Upper lobe of right lung (tissue), 1 donor: Measurements from ENCODE around the gene HIVEP3. TPM values are rescaled to one million over a fixed set of nuclear protein-coding genes. Genes with fewer than 3 reads are reported as not detected.

Experiments used
- ATAC-seq: fragments of 200-7000 bp; cut with Tn5 transposase; one replicate; pipeline ENCODE4 v1.9.1; 2020; ENCODE audit warnings: mild to moderate bottlenecking, moderate library complexity
- DNase-seq: peaks from one replicate; pipeline ENCODE4 v3.0.0-alpha.2; 2020
- H3K27ac ChIP-seq: fragments of 200-600 bp; one replicate; pipeline ENCODE4 v1.8.0; 2022
- H3K27me3 ChIP-seq: fragments of 200-600 bp; one replicate; pipeline ENCODE4 v1.8.0; 2022; ENCODE audit warnings: mild to moderate bottlenecking
- H3K36me3 ChIP-seq: fragments of 200-600 bp; one replicate; pipeline ENCODE4 v1.8.0; 2022
- H3K4me1 ChIP-seq: fragments of 200-600 bp; one replicate; pipeline ENCODE4 v1.8.0; 2022
- H3K4me3 ChIP-seq: fragments of 200-600 bp; one replicate; pipeline ENCODE4 v1.8.0; 2022; ENCODE audit warnings: mild to moderate bottlenecking
- H3K9me3 ChIP-seq: fragments of 200-600 bp; one replicate; pipeline ENCODE4 v1.8.0; 2022
- intact Hi-C: fragments of 100-400 bp; cut with DNase I; formaldehyde crosslinking; loops from one replicate; pipeline ENCODE4 v1.11.0; 2022
- total RNA-seq: library from RNA; stranded (reverse); fragmentation: NEBNext Ultra II Directional; extraction: Animal tissue kit (Norgen Biotek cat#: 25700); gene quantifications from one replicate; pipeline ENCODE4 v1.2.1, GENCODE V29; 2021
- TF ChIP-seq, protein P1 (sequence below): fragments of 200-600 bp; IDR thresholded peaks from one replicate; pipeline ENCODE4 v1.8.0; 2022; ENCODE audit warnings: antibody characterized with exemption
- donor health status: DM: no; HTN: yes; CAD: no; lungs with severe emphysema.

HIVEP3 gene
- total RNA-seq, 1 donor from 2014 or later = 16.6 TPM

DNA sequence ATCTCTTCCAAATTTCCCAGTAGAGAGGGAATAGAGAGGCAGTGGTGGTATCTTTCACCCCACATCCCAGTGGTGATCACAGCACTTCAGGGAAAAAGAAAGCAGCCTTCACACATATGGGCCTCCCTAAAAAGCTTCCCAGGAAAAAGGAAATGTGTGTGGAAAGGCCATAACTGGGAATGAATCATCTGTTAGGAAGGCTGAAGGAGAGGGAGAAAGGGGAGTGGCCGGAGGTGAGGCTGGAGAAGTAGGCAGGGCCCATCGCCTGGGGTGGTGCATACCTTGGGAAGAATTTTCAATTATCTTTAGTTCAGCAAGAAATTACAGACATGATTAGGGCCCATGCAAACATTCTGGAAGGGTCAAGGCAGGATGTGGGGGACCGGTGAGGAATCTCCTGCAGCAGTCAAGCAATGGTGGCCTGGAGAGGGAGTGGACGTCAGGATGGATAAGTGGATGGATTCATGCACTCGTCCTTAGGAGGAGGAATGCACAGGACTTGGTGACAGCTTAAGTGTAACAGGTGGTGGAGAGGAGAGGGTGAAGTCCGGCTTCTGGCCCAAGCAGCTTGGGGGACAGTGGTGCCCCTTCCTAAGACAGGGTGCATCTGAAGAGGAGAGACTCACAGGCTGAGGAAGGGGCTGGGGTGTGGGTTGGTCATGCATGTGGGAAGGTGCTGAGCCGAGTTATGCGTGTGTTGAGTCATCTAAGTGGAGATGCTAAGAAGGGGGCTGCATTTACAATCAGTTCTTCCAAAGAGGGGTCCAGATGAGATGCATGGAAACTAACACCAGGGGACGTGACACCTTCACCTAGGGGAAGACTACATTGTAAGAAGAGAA, 17.9 kb downstream of the HIVEP3 start:
- no peaks in the 10 kb centered on the region for H3K27me3 ChIP-seq
- ATAC-seq (peak; percentile 30), DNase-seq (no peak)
- H3K27ac ChIP-seq = no peak overlapping the region
- no peak overlapping the region for H3K4me3 ChIP-seq
- no peaks in the 10 kb centered on the region for H3K9me3 ChIP-seq
- TF ChIP-seq, protein P1, sequence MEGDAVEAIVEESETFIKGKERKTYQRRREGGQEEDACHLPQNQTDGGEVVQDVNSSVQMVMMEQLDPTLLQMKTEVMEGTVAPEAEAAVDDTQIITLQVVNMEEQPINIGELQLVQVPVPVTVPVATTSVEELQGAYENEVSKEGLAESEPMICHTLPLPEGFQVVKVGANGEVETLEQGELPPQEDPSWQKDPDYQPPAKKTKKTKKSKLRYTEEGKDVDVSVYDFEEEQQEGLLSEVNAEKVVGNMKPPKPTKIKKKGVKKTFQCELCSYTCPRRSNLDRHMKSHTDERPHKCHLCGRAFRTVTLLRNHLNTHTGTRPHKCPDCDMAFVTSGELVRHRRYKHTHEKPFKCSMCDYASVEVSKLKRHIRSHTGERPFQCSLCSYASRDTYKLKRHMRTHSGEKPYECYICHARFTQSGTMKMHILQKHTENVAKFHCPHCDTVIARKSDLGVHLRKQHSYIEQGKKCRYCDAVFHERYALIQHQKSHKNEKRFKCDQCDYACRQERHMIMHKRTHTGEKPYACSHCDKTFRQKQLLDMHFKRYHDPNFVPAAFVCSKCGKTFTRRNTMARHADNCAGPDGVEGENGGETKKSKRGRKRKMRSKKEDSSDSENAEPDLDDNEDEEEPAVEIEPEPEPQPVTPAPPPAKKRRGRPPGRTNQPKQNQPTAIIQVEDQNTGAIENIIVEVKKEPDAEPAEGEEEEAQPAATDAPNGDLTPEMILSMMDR = no peak
- H3K4me1 ChIP-seq = peaks cover 53% of the 10 kb centered on the region
- no peaks in the 10 kb centered on the region for H3K36me3 ChIP-seq
- intact Hi-C loops = no loop called here

DNA sequence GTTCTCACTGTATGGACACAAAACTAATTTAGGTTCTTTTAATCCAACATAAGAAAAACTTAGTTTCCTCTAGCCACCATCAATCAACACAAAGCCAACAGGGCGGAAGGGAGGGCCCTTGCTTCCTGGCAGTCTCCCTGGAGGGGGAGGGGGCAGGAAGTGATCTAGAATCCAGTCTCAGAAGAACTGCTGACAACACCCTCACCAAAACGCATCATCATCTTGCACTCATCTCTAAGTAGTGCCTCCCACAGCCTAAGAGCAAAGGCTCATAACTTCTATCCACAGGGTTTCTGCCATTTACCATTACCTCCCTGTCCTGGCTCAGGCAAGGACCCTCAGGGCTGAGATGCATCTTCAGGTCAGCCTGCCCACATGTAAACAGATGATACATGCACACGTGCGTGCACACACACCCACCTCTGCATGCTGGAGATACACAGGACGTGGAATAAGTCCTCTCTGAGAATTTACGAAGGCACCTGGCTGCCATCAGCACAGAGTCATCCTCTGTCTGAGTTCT, 20.5 kb downstream of the HIVEP3 start:
- Histone ChIP-seq H3K4me3 (no peak overlapping the region), H3K4me1 (peaks cover 72% of the 10 kb centered on the region), H3K9me3 (no peaks in the 10 kb centered on the region), H3K36me3 (no peaks in the 10 kb centered on the region), H3K27me3 (no peaks in the 10 kb centered on the region), H3K27ac (peak overlapping the region; percentile 42)
- TF ChIP-seq, protein P1 = no peak
- DNase-seq (no peak), ATAC-seq (peak; percentile 71)
- intact Hi-C loops = no loop called here

DNA sequence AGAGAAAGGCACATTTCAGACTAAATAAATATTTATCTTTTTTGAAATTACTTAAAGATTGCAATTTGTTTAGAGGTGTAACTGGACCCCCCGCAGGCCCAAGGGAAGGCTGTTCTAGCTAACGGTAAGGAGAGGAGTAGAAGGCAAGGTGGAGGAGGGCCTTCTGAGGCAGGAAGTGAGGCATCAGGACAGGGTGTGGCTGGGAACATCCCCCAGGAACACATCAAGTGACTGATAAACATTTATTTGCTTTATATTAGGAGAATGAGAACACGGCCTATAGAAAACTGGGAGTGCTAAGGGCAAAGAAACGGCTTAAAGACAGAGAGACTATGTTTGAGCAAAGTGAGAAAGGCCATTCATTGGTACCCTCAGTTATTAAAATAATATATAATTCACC, 23.2 kb downstream of the HIVEP3 start:
- Histone ChIP-seq H3K4me1 (peaks cover 68% of the 10 kb centered on the region), H3K4me3 (no peak overlapping the region), H3K36me3 (no peaks in the 10 kb centered on the region), H3K9me3 (no peaks in the 10 kb centered on the region), H3K27me3 (no peaks in the 10 kb centered on the region), H3K27ac (no peak overlapping the region)
- no peak for ATAC-seq
- intact Hi-C loops = no loop called here
- DNase-seq = no peak
- TF ChIP-seq, protein P1 = no peak

DNA sequence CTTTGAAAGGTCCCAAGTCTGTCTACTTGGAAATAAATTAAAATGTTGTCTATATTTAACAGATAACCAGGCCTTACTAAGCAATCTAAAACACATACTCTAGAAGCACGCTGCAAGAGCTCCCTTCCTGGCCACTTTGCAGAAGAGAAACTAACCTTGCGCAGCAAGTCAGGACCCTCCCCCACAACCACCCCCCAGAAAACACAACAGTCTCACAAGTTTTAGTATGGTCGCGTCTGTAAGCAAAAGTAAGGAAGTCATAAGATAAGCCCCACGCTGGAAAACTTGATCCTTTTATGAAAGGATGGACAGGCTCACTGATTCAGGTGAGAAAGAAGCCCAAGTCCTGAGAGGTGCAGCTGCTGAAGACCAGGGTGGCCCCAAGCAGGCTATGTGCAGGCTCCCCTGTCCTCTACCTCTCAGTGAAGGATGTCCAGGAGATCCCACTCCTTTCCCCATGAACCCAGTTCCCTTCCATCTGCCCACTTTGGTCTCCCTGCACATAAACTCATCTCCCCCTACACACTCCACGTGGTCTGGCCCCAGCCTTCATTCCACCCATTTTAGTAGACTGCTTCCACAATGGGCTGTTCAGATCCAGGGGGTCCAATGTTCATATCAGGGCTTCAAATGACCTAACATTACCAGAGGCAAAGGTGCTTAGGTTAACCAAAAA, 23.8 kb downstream of the HIVEP3 start:
- Histone ChIP-seq H3K9me3 (no peaks in the 10 kb centered on the region), H3K36me3 (no peaks in the 10 kb centered on the region), H3K27ac (peak overlapping the region; percentile 25), H3K4me3 (no peak overlapping the region), H3K4me1 (peaks cover 68% of the 10 kb centered on the region), H3K27me3 (no peaks in the 10 kb centered on the region)
- ATAC-seq (no peak), DNase-seq (no peak)
- TF ChIP-seq, protein P1 = no peak
- intact Hi-C loops = no loop called here

DNA sequence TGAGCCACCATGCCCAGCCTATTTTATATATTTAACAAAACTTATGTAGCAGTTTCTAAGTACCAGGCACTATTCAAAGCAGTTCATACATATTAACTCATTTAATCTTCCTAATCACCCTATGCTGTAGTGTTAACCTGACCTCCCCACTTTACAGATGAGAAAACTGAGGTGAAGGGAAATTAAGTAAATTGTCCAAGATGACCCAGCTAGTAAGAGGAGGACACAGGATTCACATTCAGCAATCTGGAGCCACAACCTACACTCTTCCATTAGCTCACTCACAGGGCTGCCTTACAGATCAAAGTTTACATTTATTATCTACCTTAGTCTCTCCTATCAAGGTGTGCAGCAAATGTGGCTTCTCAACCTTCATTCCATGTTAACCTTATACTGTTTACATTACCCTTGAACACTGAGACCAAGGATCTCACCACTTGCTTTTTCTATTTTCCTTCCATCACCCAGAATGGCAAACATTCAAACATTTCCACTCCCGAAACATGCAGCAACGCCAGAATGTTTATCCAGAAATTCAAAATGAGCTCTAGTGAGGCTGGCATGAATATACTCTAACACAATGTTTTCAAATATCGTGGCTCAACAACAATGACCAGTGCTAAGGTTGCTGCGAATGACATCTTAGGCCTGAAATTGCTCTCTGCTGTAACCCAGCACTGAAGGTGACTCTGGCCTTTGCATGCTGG, 24.5 kb downstream of the HIVEP3 start:
- TF ChIP-seq, protein P1 = no peak
- intact Hi-C loops = no loop called here
- Histone ChIP-seq H3K4me1 (peaks cover 64% of the 10 kb centered on the region), H3K9me3 (no peaks in the 10 kb centered on the region), H3K27ac (peak overlapping the region; percentile 25), H3K36me3 (no peaks in the 10 kb centered on the region), H3K4me3 (no peak overlapping the region), H3K27me3 (no peaks in the 10 kb centered on the region)
- ATAC-seq (no peak), DNase-seq (no peak)
